ENCODE measurements around the gene OR6C70.
"Not testable (repeated sequence)": the region's sequence is repeated elsewhere in the genome, so short reads cannot be mapped to it uniquely, and the experiment has no call there.

Gene OR6C70

GRCh38 chr12:55448825-55449224 lies 21.1 kb downstream of the OR6C70 start:
- Histone ChIP-seq H3K4me3 (ENCODE audit: low read length) (no peak overlapping the region), H2AFZ (ENCODE audit: low read depth, low read length) (no peak overlapping the region), H3K27me3 (ENCODE audit: insufficient read depth, low read length) (no peaks in the 10 kb centered on the region), H3K36me3 (ENCODE audit: insufficient read depth, low read length) (no peaks in the 10 kb centered on the region), H3K4me1 (ENCODE audit: insufficient read depth, low read length) (no peaks in the 10 kb centered on the region), H3K9me3 (ENCODE audit: low read length) (no peaks in the 10 kb centered on the region)

- no peak overlapping the region for H3K4me3 ChIP-seq (ENCODE audit: low read length)
- no peaks in the 10 kb centered on the region for H3K9me3 ChIP-seq (ENCODE audit: low read length)
Observed at GRCh38 chr12:55446326-55446725, 23.6 kb downstream of the OR6C70 start.

GRCh38 chr12:55445357-55445756 lies 24.6 kb downstream of the OR6C70 start:
- no peak overlapping the region for H3K4me3 ChIP-seq (ENCODE audit: low read length)

More at GRCh38 chr12:55446326-55446725, 23.6 kb downstream of the OR6C70 start:
- H2AFZ ChIP-seq (ENCODE audit: low read depth, low read length): no peak overlapping the region
- no peaks in the 10 kb centered on the region for H3K27me3 ChIP-seq (ENCODE audit: insufficient read depth, low read length)
- H3K4me1 ChIP-seq (ENCODE audit: insufficient read depth, low read length): no peaks in the 10 kb centered on the region
- H3K36me3 ChIP-seq (ENCODE audit: insufficient read depth, low read length): no peaks in the 10 kb centered on the region

GRCh38 chr12:55443776-55444175 lies 26.2 kb downstream of the OR6C70 start, which contains the start of gene OR6C2:
OR6C2 (plus strand) TSS chr12:55444076; CDS start chr12:55452214, 8,138 bp downstream.
- no peaks in the 10 kb centered on the region for H3K27me3 ChIP-seq (ENCODE audit: insufficient read depth, low read length)
- H3K36me3 ChIP-seq (ENCODE audit: insufficient read depth, low read length): no peaks in the 10 kb centered on the region
- H3K4me3 ChIP-seq (ENCODE audit: low read length): no peak within 1 kb of the TSS
- no peaks in the 10 kb centered on the region for H3K9me3 ChIP-seq (ENCODE audit: low read length)
- no peak within 1 kb of the TSS for H2AFZ ChIP-seq (ENCODE audit: low read depth, low read length)
- no peaks in the 10 kb centered on the region for H3K4me1 ChIP-seq (ENCODE audit: insufficient read depth, low read length)

More at GRCh38 chr12:55445357-55445756, 24.6 kb downstream of the OR6C70 start:
- Histone ChIP-seq H3K9me3 (ENCODE audit: low read length) (no peaks in the 10 kb centered on the region), H3K4me1 (ENCODE audit: insufficient read depth, low read length) (no peaks in the 10 kb centered on the region), H3K36me3 (ENCODE audit: insufficient read depth, low read length) (no peaks in the 10 kb centered on the region), H3K27me3 (ENCODE audit: insufficient read depth, low read length) (no peaks in the 10 kb centered on the region), H2AFZ (ENCODE audit: low read depth, low read length) (no peak overlapping the region)

GRCh38 chr12:55441233-55441632 lies 28.7 kb downstream of the OR6C70 start:
- not testable (repeated sequence) for H3K9me3 ChIP-seq (ENCODE audit: low read length); H3K36me3 ChIP-seq (ENCODE audit: insufficient read depth, low read length); H3K4me1 ChIP-seq (ENCODE audit: insufficient read depth, low read length); H2AFZ ChIP-seq (ENCODE audit: low read depth, low read length); H3K27me3 ChIP-seq (ENCODE audit: insufficient read depth, low read length); H3K4me3 ChIP-seq (ENCODE audit: low read length)

- Histone ChIP-seq H2AFZ (ENCODE audit: low read depth, low read length) (no peak overlapping the region), H3K9me3 (ENCODE audit: low read length) (no peaks in the 10 kb centered on the region), H3K27me3 (ENCODE audit: insufficient read depth, low read length) (no peaks in the 10 kb centered on the region), H3K36me3 (ENCODE audit: insufficient read depth, low read length) (no peaks in the 10 kb centered on the region), H3K4me1 (ENCODE audit: insufficient read depth, low read length) (no peaks in the 10 kb centered on the region), H3K4me3 (ENCODE audit: low read length) (no peak overlapping the region)
Observed at GRCh38 chr12:55428331-55429243, 41.4 kb downstream of the OR6C70 start.

GRCh38 chr12:55425954-55426353 lies 44.0 kb downstream of the OR6C70 start, which contains the start of gene OR6C76:
OR6C76 (plus strand) TSS chr12:55426254; CDS start chr12:55426254, 0 bp downstream.
- Histone ChIP-seq H2AFZ (ENCODE audit: low read depth, low read length) (no peak within 1 kb of the TSS), H3K9me3 (ENCODE audit: low read length) (no peaks in the 10 kb centered on the region), H3K27me3 (ENCODE audit: insufficient read depth, low read length) (no peaks in the 10 kb centered on the region), H3K4me3 (ENCODE audit: low read length) (no peak within 1 kb of the TSS), H3K36me3 (ENCODE audit: insufficient read depth, low read length) (no peaks in the 10 kb centered on the region), H3K4me1 (ENCODE audit: insufficient read depth, low read length) (no peaks in the 10 kb centered on the region)

GRCh38 chr12:55420307-55420962 lies 49.5 kb downstream of the OR6C70 start:
- no peak overlapping the region for H3K4me3 ChIP-seq (ENCODE audit: low read length)
- H3K27me3 ChIP-seq (ENCODE audit: insufficient read depth, low read length): no peaks in the 10 kb centered on the region
- H2AFZ ChIP-seq (ENCODE audit: low read depth, low read length): no peak overlapping the region

More at GRCh38 chr12:55420307-55420962, 49.5 kb downstream of the OR6C70 start:
- Histone ChIP-seq H3K36me3 (ENCODE audit: insufficient read depth, low read length) (no peaks in the 10 kb centered on the region), H3K4me1 (ENCODE audit: insufficient read depth, low read length) (peaks cover 2% of the 10 kb centered on the region), H3K9me3 (ENCODE audit: low read length) (no peaks in the 10 kb centered on the region)
